ENCODE measurements around the gene CREB1.

Gene CREB1

DNA sequence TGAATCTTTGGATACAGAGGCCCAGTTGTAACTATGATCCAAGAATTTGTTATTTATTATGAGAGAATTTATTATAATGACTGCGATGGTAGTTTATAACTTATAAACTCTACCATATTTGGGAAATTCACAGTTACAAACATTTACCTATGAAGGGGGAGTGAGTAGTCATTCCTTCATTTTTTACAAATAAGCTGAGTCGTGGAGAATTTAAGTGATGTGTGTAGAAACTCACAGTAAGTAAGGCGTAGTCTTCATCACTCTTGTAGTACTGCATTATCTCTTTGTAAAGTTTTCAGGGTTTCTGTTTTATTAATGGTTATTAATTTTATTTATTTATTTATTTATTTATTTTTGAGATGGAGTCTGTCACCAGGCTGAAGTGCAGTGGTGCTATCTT is 13.5 kb downstream of the CREB1 start:
- DNase-seq (ENCODE audit: low read depth): no peak

DNA sequence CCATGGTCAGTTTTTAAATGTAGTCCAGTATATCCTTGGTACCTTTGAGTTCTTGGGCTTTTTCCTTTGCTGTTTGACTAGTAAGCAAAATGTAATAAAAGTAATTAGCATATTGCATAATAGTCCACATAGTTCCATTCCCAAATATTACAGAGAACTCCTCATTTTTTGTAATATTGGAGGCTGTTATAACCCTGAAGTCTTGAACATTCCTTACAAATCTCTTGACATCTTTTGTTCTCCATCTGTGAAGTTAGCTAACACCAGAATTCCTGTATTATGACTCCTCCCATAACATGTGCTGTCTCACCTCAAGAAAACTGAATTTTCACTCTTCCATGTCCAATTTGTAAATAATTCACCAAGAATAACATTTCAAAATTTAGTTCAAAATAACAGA is 17.1 kb downstream of the CREB1 start:
- DNase-seq (ENCODE audit: low read depth): no peak

DNA sequence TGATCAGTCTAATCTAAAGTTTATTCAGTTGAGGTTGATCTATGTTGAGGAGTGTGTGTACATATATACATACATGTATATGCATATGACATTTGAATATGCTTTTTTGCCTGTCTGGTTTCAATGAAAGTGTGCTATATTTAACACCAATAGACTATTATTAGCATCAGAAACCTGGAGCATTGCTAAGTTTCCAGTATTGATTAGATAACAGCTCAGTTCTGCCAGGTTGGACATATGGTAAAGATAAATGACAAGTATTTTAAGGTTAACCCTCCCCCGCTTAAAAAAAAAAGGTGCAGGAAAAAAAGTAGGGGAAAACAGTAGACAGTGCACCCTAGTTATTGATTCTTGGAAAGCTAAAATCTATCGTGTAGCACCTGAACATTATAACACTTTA is 19.4 kb downstream of the CREB1 start:
- no peak for DNase-seq (ENCODE audit: low read depth)

DNA sequence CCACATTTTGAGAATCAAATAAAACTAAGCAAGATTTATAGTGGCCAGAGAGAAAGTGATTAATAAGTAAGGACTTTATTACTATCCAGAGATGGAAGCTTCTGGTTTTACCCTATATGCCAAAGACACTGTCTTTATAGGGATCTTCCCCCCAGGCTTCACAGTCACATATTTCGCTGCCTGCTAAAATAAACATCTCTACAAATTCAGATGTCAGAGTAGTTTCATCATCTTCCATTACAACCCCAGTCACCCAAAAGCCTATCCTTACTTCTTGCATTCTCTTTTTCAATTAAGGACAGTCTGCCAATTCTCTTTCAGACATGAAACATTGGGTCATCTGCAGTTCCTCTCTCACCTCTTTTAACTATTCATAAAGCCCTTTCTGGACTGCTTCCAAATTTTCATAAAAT is 28.3 kb downstream of the CREB1 start:
- no peak for DNase-seq (ENCODE audit: low read depth)

DNA sequence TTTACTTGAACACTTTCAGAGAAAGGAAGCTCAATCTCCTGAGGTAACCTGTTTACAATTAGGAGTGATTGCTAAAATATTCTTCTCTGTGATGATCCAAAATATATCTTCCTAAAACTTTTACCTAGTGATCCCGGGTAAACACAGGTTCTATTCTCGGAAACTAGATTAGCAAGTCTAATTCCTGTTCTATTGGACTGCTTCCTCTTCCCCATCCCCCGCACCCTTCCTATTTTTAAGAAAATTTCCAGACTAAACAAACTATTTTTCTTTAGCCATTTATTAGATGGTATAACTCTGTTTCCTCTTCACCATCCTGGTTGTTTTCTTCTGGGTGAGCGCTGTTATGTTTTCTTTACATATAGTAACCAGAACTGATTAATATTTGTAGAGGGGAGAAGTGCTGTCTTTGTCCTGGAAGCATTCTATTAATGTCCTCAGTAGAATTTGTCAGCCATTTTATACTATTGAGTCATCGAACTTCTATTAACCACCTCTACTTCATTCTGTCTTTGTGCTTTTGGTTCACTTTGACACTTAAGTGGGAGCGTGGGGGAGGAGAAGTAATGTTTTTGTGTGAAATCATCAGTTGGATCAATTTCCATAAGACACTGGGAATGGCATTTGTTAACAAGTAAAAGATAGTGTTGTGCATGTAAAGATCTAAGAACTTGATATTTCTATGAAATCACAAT is 31.8 kb downstream of the CREB1 start:
- DNase-seq (ENCODE audit: low read depth): no peak

DNA sequence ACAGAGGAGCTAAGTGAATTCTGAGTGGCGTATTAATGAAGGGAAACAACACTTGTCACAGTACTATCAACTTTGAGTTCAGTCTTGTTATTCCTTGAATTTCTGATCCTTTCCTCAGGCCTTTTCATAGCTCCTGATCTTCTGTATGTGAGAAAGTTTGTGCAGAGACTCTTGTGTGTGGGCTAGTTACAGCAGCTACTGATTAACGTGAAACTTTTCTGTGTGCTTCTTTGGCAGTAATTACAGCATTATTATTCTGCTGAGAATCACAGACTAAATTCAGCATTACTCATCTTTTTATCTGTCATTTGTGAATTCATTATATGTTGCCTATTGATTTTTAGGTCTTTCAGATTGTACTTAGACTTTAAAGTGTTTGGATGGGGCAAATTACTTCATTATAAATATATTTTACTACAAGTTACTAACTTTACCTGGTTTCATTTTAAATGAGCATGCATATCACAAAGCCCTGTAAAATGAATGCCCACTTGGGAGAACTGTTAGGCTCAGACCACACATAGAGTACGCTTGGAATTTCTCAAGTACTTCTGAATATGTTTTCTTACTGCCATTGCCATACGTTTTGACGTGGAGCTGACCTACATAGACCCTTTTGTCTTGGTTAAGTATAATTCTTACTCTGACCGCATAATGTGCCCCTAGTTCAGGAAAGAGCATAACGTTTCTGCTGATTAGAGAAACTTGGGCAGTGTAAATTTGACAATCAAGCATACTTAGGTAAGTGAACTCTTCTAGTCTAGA is 36.2 kb downstream of the CREB1 start:
- DNase-seq (ENCODE audit: low read depth): no peak

DNA sequence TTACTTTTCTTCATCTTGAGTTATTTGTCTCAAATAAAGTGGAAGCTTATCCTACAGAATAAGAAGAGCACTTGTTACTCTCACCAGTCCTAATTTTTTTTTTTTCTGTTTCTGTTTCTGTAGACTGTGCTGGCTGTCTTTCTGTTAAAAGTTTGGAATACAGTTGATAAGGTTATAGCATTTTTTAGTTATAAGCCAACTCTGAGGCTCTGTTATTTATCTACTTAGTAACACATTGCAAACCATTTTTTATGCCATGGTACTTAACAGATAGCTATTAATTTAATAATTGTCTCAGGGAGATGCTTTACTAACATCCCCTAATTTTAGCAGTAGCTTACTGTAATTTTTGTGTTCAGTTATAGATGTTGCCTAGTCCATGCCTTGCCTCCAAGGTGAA is 37.9 kb downstream of the CREB1 start:
- DNase-seq (ENCODE audit: low read depth): no peak

DNA sequence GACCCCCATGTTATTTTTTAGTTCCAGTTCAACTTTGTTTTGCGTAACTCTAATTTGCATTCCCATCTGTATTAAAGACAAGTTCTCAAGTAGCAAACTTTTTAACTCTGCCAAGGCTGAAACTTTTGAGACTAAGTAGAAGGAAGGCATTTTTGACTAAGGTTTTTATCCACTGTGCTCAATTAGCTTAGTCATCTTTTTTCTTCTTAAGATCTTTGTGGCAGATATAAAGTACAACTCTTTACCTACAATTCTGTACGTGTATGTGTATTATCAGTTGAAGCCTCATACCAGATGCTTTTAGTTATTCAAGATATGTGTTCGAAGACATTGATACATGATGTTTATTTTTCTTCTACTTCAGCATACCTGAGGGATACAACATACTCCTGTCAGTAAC is 41.6 kb downstream of the CREB1 start:
- DNase-seq (ENCODE audit: low read depth): no peak

DNA sequence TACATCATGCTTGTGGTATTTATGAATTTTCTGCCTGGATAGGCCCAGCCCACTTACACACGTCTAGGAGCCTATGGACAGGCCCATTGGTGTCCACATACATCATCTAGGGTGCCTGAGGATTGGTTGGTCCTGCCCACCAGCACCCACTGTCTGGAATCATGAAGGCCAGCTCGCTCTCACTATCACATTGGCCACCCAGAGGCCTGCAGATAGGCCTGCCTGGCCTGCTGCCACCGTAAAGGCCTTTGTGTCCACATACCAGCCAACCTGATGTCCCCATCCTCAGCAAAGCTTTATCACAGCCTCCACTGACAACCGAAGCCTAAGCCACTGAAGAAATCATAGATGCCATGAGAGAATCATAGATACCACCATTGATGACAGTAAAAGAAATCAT is 55.2 kb downstream of the CREB1 start:
- DNase-seq (ENCODE audit: low read depth): no peak

DNA sequence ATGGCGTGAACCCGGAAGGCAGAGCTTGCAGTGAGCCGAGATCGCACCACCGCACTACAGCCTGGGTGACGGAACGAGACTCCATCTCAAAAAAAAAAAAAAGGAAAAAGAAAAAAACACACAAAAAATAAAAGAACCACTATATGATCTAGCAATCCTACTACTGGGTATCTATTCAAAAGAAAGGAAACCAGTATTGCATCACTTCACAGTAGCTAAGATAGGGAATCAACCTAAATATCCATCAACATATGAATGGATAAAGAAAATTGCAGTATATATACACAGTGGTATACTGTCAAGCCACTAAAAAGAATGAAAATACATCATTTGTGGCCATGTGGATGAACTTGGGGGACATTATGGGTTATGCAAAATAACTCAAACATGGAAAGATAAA is 57.5 kb downstream of the CREB1 start:
- DNase-seq (ENCODE audit: low read depth): no peak

DNA sequence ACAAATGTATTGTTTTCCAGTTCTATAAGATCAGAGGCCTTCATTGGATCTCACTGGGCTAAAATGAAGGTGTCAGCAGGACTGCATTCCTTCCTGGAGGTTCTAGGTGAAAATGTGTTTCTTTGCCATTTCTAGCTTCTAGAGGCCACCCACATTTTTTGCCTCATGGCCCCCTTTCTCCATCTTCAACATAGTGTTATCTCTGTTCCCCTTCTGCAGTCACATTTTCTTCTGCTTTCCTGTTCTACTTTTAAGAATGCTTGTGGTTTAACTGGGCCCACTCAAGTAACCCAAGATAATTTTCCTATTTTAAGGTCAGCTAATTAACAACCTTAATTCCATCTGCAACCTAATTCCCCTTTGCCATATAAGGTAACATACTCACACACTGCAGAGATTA is 59.4 kb downstream of the CREB1 start:
- DNase-seq (ENCODE audit: low read depth): no peak

DNA sequence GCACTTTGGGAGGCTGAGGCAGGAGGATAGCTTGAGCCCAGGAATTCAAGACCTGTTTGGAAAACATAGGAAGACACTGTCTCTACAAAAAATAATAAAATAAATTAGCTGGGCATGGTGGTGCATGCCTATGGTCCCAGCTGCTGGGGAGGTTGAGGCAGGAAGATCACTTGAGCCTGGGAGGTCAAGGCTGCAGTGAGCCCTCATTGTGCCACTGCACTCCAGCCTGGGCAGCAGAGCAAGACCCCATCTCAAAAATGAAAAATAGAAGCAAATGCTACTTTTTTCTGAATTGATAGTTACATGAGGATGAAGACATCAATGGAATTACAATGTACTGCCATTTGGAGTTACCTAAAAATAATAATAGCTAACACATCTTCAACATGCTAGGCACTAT is 63.5 kb downstream of the CREB1 start:
- DNase-seq (ENCODE audit: low read depth): no peak

DNA sequence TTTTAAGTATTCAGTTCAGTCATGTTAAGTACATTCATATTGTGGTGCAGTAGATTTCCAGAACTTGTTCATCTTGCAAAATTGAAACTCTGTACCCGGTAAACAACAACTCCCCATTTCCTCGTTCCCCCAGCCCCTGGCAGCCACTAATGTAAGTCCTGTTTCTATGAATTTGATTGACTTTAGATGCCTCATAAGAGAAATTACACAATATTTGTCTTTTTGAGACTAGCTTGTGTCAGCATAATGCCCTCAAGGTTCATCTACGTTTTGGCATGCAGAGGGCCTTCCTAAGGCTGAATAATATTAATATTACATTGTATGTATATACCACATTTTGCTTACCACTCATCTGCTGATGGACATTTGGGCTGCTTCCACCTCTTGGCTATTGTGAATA is 64.5 kb downstream of the CREB1 start:
- no peak for DNase-seq (ENCODE audit: low read depth)

DNA sequence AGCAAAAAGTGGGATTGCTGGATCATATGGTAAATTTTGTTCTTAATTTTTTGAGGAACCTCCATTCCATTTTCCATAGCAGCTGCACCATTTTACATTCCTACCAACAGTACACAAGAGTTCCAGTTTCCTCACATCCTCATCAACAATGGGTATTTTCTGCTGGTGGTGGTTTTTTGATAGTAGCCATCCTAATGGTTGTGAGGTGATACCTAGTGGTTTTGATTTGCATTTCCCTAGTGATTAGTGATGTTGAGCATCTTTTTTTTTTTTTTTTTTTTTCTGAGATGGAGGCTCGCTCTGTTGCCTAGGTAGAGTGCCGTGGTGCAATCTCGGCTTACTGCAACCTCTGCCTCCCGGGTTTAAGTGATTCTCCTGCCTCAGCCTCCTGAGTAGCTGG is 65.0 kb downstream of the CREB1 start:
- DNase-seq (ENCODE audit: low read depth): no peak

DNA sequence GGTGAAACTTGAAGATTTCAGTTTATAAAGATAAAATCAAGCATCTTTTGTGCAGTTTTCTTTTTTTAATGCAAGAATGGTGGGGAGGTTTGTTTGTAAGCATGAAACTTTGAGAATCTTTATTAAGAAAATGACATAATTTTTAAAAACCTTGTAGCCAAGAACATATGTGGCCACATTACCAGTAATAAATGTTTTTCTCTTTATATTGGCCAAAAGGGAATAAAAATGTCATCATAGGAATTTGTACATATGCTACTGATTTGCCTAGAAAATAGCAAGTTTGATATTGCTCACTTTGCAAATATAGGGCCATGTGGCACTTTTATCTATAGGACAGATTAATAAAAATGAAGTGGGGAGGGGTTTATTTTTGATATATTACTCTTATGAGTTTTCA is 69.9 kb downstream of the CREB1 start:
- DNase-seq (ENCODE audit: low read depth): no peak

DNA sequence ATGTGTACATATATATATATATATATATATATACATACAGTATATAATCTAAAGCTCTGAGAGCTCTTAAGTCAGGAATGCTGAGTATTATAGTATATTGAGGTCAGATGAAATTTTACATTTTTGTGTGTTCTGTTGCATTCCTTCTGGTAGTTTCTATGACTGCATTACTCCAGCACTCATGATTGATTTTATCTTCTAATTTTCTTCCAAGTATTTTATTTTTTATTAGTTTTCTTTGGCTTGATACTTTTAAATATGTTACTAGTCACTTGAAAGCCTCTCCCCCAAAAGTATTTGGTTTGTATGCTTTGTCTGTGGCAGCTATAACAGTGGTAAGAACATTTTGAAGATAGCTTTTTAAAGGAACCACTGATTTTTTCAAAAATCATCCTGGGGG is 70.5 kb downstream of the CREB1 start:
- DNase-seq (ENCODE audit: low read depth): no peak

DNA sequence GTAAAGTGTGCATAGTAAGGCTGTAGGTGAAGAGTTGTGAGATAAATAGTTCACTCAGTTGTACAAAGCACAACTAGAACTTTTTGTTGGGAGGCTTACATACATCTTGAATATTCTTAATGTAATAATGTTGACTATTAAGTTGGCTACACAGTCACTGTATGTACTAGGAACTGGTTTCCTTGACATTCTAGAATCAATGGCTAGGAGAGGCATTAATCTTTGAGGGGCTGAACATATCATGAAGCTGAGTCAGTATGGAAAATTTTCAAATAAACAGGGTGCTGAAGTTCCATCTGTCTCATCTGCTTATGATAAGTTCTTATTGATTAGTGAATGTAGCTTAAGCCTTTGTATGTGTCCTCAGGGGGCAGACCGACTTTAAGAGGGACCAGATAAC is 72.0 kb downstream of the CREB1 start:
- DNase-seq (ENCODE audit: low read depth): no peak

DNA sequence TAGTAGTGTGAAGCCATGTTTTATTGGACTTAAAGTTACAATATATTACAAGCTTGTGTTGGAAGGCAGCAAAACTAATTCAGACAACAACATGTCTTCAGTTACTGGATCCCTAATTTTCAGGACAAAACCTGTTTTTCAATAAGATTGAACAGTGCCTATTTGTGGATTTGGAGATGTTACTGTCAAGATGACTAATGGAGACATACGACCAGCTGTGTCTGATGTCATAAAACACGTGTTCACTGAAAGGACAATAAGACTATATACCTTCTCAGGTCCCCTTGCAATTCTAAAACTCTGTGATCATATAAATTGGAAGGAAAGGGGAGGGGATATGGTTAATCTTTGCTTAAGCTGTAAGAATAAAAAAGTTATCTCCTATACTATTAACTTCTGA is 73.7 kb downstream of the CREB1 start:
- DNase-seq (ENCODE audit: low read depth): no peak

DNA sequence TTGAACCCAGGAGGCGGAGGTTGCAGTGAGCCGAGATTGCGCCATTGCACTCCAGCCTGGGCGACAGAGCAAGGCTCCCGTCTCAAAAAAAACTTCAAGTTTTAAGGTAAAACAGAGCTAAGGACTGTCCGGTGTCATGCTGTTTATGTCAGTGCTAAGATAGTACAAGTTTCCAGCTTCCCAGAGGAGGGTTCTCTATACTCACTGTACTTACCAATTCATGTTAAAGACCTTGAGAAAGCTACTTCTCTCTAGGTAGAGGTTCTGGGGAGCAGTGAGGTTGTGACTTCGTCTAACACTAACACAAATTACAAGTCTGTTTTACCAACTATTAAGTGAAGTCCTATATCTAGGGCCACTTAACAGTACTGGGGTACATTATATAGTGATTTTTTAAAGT is 76.6 kb downstream of the CREB1 start:
- no peak for DNase-seq (ENCODE audit: low read depth)

DNA sequence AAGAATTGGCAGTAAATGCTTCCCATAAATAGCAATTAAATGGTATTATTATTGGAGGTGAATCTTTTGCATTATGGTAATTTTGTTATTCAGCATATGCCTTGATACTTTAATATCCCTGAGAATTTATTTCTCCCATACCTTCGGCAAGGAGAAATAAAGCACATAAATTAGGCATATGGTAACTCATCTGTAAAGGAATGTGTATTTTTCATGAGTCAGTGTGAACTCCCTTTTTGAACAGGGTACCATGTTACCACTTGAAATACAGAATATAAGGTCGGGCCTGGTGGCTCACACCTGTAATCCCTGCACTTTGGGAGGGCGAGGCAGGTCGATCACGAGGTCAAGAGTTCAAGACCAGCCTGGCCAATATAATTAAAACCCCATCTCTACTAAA is 77.1 kb downstream of the CREB1 start:
- DNase-seq (ENCODE audit: low read depth): no peak

DNA sequence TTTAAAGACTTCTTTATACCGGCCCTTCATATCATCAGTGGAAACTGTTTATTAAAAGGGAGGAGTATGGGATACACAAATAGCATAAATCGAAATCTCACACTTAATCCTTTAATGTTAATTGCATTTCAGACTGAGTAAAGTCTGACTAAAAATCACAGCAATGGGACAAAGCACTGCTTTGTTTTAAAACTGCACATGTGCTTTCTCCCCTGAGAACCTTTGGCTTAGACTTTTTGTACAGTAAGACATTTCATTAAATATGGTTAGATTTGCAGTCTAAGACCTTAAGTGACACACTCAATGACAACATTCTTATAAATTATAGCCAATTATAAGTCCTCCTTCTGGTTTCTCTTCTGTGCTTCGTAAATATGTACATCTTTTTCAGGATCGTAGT is 83.0 kb downstream of the CREB1 start:
- DNase-seq (ENCODE audit: low read depth): no peak

DNA sequence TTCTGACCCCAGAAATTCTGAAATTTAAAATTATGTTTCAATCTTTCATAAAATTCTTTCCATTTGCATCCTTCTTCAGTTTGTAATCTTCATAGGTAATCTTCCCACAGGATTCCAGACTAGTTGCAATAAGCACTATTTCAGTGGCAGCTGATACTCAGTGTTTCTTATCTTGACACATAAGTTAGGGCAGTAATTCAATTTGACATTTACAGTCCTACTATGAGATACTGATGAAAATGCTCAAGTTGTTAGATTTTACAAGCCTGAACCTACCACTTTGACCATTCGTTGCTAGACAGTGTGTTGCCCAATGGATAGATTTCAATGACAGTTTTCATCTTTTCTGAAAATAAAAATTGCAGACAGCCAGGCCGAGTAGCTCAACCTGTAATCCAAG is 85.1 kb downstream of the CREB1 start:
- no peak for DNase-seq (ENCODE audit: low read depth)

DNA sequence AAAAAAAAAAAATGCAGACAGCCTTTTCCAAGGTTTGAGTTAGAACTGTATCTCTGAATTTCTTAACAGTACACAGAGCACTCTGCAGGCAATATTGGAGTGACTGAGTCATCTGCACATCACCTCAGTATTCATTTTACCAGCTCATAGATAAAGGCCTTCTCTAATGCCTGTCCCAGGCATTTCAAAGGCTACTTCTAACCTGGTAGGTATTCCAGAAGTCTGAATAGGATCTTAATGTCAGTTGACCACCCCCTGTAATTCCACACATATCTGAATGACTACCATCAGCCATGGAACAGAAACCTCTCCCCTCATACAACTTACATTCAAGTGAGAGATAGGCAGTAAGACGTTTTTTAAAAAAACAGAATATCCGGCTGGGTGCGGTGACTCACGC is 86.4 kb downstream of the CREB1 start:
- DNase-seq (ENCODE audit: low read depth): no peak

Data from T follicular helper cell (primary cell).